Ovary (tissue), 3 donors: ENCODE results near the gene BEND6.

Experiments
- EP300 ChIP-seq: sonication (generic); formaldehyde crosslinking; IDR thresholded peaks from one replicate; pipeline ENCODE4 v1.6.1; 2017; ENCODE audit warnings: antibody characterized with exemption
- POLR2A ChIP-seq: fragments of 450-650 bp; IDR thresholded peaks from one replicate; pipeline ENCODE4 v1.6.1; 2017; ENCODE audit warnings: antibody characterized with exemption, mild to moderate bottlenecking, moderate library complexity
- TF ChIP-seq, protein P1 (sequence below), 3 donors: fragments of 450-650 bp in 2 of 3; fragments of 200-600 bp in 1 of 3; IDR thresholded peaks; one replicate each; pipeline versions ENCODE4 v1.5.1 to v1.8.0; 2016 to 2022; ENCODE audit warnings: antibody characterized with exemption in 3 of 3, mild to moderate bottlenecking in 1 of 3
- donor health status: DM: no; HTN: no; CAD: no.

DNA sequence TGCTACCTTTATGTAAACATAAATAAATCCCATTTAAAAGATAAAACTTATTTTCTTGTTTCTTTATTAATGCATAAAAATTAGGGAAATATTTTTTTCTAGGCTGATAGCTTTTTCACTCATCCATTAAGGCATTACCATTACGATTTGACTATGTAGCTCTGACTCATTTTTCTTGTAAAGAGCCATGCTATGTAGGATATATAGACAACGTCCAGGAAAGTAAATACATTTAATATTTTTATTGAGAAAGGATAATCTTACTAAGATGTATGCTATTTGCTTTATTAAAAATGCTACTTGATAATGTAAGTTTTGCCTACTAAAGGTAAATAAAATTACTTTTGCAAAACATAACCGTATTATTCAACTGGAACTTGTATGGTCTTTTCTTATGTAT is 72.4 kb downstream of the BEND6 start:
- TF ChIP-seq POLR2A (no peak), EP300 (no peak)
- TF ChIP-seq, protein P1, sequence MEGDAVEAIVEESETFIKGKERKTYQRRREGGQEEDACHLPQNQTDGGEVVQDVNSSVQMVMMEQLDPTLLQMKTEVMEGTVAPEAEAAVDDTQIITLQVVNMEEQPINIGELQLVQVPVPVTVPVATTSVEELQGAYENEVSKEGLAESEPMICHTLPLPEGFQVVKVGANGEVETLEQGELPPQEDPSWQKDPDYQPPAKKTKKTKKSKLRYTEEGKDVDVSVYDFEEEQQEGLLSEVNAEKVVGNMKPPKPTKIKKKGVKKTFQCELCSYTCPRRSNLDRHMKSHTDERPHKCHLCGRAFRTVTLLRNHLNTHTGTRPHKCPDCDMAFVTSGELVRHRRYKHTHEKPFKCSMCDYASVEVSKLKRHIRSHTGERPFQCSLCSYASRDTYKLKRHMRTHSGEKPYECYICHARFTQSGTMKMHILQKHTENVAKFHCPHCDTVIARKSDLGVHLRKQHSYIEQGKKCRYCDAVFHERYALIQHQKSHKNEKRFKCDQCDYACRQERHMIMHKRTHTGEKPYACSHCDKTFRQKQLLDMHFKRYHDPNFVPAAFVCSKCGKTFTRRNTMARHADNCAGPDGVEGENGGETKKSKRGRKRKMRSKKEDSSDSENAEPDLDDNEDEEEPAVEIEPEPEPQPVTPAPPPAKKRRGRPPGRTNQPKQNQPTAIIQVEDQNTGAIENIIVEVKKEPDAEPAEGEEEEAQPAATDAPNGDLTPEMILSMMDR (IDR thresholded peaks at IDR 0.05) = no peak
